ENCODE data around the gene FANCL.
"Not testable (repeated sequence)": the region's sequence is repeated elsewhere in the genome, so short reads cannot be mapped to it uniquely, and the experiment has no call there.

The FANCL gene

DNA sequence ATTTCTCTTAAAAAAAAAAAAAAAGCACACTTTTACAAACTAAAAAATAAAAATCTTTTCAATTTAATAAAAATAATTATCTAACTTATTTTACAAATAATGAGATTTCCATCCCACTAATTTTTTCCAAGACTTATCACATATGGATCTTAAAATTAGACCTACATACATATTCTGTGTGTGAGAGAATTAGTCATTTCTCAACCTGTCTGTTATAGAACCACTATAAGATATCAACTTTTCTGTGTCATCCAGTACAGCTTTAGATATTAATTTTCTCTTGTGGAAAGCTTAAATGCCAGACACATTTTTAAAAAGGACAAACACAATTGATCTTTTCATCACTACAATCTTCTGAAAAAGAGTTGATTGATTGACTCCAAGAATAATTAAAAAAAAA is 38.1 kb downstream of the FANCL start:
- no peak for DNase-seq (ENCODE audit: low read depth)
- TF ChIP-seq, protein P1, sequence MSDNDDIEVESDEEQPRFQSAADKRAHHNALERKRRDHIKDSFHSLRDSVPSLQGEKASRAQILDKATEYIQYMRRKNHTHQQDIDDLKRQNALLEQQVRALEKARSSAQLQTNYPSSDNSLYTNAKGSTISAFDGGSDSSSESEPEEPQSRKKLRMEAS (IDR thresholded peaks at IDR 0.05; ENCODE audit: low read depth, low read length): no peak
- TF ChIP-seq MYC (IDR thresholded peaks at IDR 0.05; ENCODE audit: low read depth, low read length) (no peak), POLR2A (IDR thresholded peaks at IDR 0.05; ENCODE audit: extremely low read depth, insufficient read length) (no peak)
- TF ChIP-seq, protein P2, sequence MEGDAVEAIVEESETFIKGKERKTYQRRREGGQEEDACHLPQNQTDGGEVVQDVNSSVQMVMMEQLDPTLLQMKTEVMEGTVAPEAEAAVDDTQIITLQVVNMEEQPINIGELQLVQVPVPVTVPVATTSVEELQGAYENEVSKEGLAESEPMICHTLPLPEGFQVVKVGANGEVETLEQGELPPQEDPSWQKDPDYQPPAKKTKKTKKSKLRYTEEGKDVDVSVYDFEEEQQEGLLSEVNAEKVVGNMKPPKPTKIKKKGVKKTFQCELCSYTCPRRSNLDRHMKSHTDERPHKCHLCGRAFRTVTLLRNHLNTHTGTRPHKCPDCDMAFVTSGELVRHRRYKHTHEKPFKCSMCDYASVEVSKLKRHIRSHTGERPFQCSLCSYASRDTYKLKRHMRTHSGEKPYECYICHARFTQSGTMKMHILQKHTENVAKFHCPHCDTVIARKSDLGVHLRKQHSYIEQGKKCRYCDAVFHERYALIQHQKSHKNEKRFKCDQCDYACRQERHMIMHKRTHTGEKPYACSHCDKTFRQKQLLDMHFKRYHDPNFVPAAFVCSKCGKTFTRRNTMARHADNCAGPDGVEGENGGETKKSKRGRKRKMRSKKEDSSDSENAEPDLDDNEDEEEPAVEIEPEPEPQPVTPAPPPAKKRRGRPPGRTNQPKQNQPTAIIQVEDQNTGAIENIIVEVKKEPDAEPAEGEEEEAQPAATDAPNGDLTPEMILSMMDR (IDR thresholded peaks at IDR 0.05; ENCODE audit: low read depth, low read length): no peak
- H3K4me3 ChIP-seq (ENCODE audit: low read depth, low read length): no peak overlapping the region

DNA sequence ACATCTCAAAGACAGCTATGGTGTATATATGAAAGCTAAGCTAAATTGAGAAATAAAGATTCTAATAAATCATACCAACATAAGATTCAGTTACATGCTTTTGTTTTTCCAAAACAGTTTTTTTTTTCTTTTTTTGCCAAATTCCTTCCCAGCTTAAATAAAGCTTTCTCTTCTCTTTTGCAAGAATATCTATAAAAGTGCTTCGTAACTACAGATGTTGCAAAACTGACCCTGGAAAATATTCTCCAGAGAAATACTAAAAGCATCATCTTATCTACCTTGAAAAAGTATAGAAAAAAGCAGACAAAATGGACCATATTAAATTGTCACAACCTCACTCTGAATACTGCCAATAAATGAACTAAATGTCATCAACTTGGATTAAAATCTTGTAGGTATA is 38.7 kb downstream of the FANCL start:
- TF ChIP-seq MYC (IDR thresholded peaks at IDR 0.05; ENCODE audit: low read depth, low read length): no peak
- TF ChIP-seq, protein P2 (IDR thresholded peaks at IDR 0.05; ENCODE audit: low read depth, low read length): no peak
- TF ChIP-seq, protein P1 (IDR thresholded peaks at IDR 0.05; ENCODE audit: low read depth, low read length): no peak
- no peak for TF ChIP-seq POLR2A (IDR thresholded peaks at IDR 0.05; ENCODE audit: extremely low read depth, insufficient read length)
- H3K4me3 ChIP-seq (ENCODE audit: low read depth, low read length): no peak overlapping the region
- no peak for DNase-seq (ENCODE audit: low read depth)

- no peak for DNase-seq (ENCODE audit: low read depth)
- TF ChIP-seq MYC (IDR thresholded peaks at IDR 0.05; ENCODE audit: low read depth, low read length) (no peak), POLR2A (IDR thresholded peaks at IDR 0.05; ENCODE audit: extremely low read depth, insufficient read length) (no peak)
- TF ChIP-seq, protein P1 (IDR thresholded peaks at IDR 0.05; ENCODE audit: low read depth, low read length): no peak
- no peak overlapping the region for H3K4me3 ChIP-seq (ENCODE audit: low read depth, low read length)
These were observed 43.2 kb downstream of the FANCL start for GRCh38 chr2:58197894-58198293.

- TF ChIP-seq, protein P2 (IDR thresholded peaks at IDR 0.05; ENCODE audit: low read depth, low read length): no peak
- no peak for TF ChIP-seq MYC (IDR thresholded peaks at IDR 0.05; ENCODE audit: low read depth, low read length)
- TF ChIP-seq, protein P1 (IDR thresholded peaks at IDR 0.05; ENCODE audit: low read depth, low read length): no peak
- TF ChIP-seq POLR2A (IDR thresholded peaks at IDR 0.05; ENCODE audit: extremely low read depth, insufficient read length): no peak
- no peak for DNase-seq (ENCODE audit: low read depth)
- no peak overlapping the region for H3K4me3 ChIP-seq (ENCODE audit: low read depth, low read length)
These were observed 45.5 kb downstream of the FANCL start for GRCh38 chr2:58195662-58196061.

- no peak overlapping the region for H3K4me3 ChIP-seq (ENCODE audit: low read depth, low read length)
- TF ChIP-seq, protein P2 (IDR thresholded peaks at IDR 0.05; ENCODE audit: low read depth, low read length): no peak
- no peak for TF ChIP-seq MYC (IDR thresholded peaks at IDR 0.05; ENCODE audit: low read depth, low read length)
- TF ChIP-seq, protein P1 (IDR thresholded peaks at IDR 0.05; ENCODE audit: low read depth, low read length): no peak
- TF ChIP-seq POLR2A (IDR thresholded peaks at IDR 0.05; ENCODE audit: extremely low read depth, insufficient read length): no peak
These were observed 46.7 kb downstream of the FANCL start for GRCh38 chr2:58194458-58194857.

DNA sequence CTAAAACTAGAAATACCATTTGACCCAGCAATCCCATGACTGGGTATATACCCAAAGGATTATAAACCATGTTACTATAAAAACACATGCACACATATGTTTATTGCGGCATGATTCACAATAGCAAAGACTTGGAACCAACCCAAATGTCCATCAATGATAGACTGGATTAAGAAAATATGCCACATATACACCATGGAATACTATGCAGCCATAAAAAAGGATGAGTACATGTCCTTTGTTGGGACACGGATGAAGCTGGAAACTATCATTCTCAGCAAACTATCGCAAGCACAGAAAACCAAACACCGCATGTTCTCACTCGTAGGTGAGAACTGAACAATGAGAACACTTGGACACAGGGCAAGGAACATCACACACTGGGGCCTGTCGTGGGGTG is 54.1 kb downstream of the FANCL start:
- not testable (repeated sequence) for H3K4me3 ChIP-seq (ENCODE audit: low read depth, low read length); DNase-seq (ENCODE audit: low read depth)

More at GRCh38 chr2:58194458-58194857, 46.7 kb downstream of the FANCL start:
- DNase-seq (ENCODE audit: low read depth): no peak

GRCh38 chr2:58186501-58186900 is 54.6 kb downstream of the FANCL start:
- no peak overlapping the region for H3K4me3 ChIP-seq (ENCODE audit: low read depth, low read length)
- TF ChIP-seq, protein P1 (IDR thresholded peaks at IDR 0.05; ENCODE audit: low read depth, low read length): no peak
- TF ChIP-seq MYC (IDR thresholded peaks at IDR 0.05; ENCODE audit: low read depth, low read length) (no peak), POLR2A (IDR thresholded peaks at IDR 0.05; ENCODE audit: extremely low read depth, insufficient read length) (no peak)
- TF ChIP-seq, protein P2 (IDR thresholded peaks at IDR 0.05; ENCODE audit: low read depth, low read length): no peak
- DNase-seq (ENCODE audit: low read depth): no peak
